Breast epithelium (tissue), 4 donors: ENCODE results near the gene CRIP3. TPM values are rescaled to one million over a fixed set of nuclear protein-coding genes. Genes with fewer than 3 reads are reported as not detected.

ENCODE experiments used
- DNase-seq, 2 donors: peaks; one replicate each; pipeline ENCODE4 v3.0.0-alpha.2; 2019; ENCODE audit warnings: low spot score in 2 of 2
- H3K27ac ChIP-seq, 2 donors: fragments of 200-600 bp; sonication (generic) in 1 of 2; one replicate each; pipeline ENCODE4 v1.5.1; 2016 to 2019; ENCODE audit warnings: mild to moderate bottlenecking in 1 of 2
- H3K27me3 ChIP-seq, 2 donors: fragments of 200-600 bp; sonication (generic) in 1 of 2; one replicate each; pipeline versions ENCODE4 v1.5.1 to v1.6.0; 2017 to 2019; ENCODE audit warnings: control low read depth in 1 of 2, mild to moderate bottlenecking in 1 of 2
- H3K36me3 ChIP-seq: fragments of 200-600 bp; one replicate; pipeline ENCODE4 v1.5.1; 2019
- H3K4me1 ChIP-seq, 2 donors: fragments of 200-600 bp; sonication (generic); one replicate each; pipeline ENCODE4 v1.5.1; 2016 to 2019; ENCODE audit warnings: control low read depth in 1 of 2
- H3K4me3 ChIP-seq, 3 donors: fragments of 200-600 bp; sonication (generic); 1 replicate in 2 of 3; 2 replicates in 1 of 3; pipeline ENCODE4 v1.5.1; 2016 to 2019; ENCODE audit warnings: mild to moderate bottlenecking in 3 of 3, moderate library complexity in 2 of 3
- H3K9me3 ChIP-seq, 2 donors: fragments of 200-600 bp; sonication (generic) in 1 of 2; one replicate each; pipeline ENCODE4 v1.5.1; 2016 to 2019; ENCODE audit warnings: control low read depth in 1 of 2
- POLR2A ChIP-seq: fragments of 450-650 bp; IDR thresholded peaks from one replicate; pipeline ENCODE4 v1.6.1; 2016; ENCODE audit warnings: antibody characterized with exemption, mild to moderate bottlenecking, moderate library complexity
- POLR2AphosphoS5 ChIP-seq, 3 donors: sonication (generic); formaldehyde crosslinking; IDR thresholded peaks; one replicate each; pipeline ENCODE4 v1.6.1; 2017; ENCODE audit warnings: antibody characterized with exemption in 3 of 3
- intact Hi-C: fragments of 100-400 bp; cut with DNase I; formaldehyde crosslinking; loops from one replicate; pipeline ENCODE4 v1.15.1; 2023; ENCODE audit warnings: low total_unique reads
- total RNA-seq, 3 donors: library from RNA; depleted of rRNA; stranded (reverse); fragments of >200 nt; gene quantifications; one replicate each; pipeline ENCODE4 v1.1.0, GENCODE V29; 2016
- TF ChIP-seq, protein P1 (sequence below), 3 donors: fragments of 450-650 bp; IDR thresholded peaks; one replicate each; pipeline ENCODE4 v1.5.1; 2016 to 2017; ENCODE audit warnings: antibody characterized with exemption in 3 of 3, mild to moderate bottlenecking in 3 of 3, moderate library complexity in 3 of 3

Gene CRIP3
- total RNA-seq, 3 donors from 2014 or later = 1.6 to 2.1 (median 1.9) TPM

DNA sequence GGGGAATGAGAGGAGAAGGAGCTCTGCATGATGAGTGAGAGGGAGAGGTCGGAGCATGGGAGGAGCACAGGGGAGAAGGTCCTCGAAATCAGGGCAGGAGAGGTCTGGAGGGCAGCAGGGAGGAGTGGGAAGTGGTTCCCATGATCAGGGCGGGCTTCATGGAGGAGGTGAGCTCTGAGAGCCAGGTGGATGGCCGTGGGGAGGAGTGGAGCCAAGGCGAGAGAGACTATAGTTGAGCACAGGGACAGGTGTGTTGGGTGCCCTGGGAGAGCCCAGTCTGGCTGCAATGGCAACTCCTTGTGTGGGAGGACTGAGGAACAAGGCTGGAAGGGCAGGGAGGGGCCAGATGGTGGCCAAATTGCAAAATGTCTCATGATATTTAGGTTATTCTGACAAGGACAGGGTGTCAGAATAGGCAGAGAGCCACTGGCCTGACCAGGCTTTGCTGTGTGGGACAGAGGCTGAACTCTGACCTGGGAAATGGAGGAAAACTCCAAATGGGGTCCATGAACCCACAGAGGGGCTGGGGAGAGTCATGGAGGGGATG is 44.0 kb downstream of the CRIP3 start:
- DNase-seq = no peak
- no peak overlapping the region for H3K4me3 ChIP-seq
- H3K27ac ChIP-seq = no peak overlapping the region
- TF ChIP-seq POLR2A (no peak), POLR2AphosphoS5 (IDR thresholded peaks at IDR 0.05) (no peak)
- TF ChIP-seq, protein P1, sequence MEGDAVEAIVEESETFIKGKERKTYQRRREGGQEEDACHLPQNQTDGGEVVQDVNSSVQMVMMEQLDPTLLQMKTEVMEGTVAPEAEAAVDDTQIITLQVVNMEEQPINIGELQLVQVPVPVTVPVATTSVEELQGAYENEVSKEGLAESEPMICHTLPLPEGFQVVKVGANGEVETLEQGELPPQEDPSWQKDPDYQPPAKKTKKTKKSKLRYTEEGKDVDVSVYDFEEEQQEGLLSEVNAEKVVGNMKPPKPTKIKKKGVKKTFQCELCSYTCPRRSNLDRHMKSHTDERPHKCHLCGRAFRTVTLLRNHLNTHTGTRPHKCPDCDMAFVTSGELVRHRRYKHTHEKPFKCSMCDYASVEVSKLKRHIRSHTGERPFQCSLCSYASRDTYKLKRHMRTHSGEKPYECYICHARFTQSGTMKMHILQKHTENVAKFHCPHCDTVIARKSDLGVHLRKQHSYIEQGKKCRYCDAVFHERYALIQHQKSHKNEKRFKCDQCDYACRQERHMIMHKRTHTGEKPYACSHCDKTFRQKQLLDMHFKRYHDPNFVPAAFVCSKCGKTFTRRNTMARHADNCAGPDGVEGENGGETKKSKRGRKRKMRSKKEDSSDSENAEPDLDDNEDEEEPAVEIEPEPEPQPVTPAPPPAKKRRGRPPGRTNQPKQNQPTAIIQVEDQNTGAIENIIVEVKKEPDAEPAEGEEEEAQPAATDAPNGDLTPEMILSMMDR (IDR thresholded peaks at IDR 0.05) = no peak
- H3K4me1 ChIP-seq = peaks cover 0 to 5% of the 10 kb centered on the region in 2 donors
- H3K27me3 ChIP-seq = no peaks in the 10 kb centered on the region
- intact Hi-C loops = no loop called here
- H3K36me3 ChIP-seq = no peaks in the 10 kb centered on the region
- no peaks in the 10 kb centered on the region for H3K9me3 ChIP-seq

DNA sequence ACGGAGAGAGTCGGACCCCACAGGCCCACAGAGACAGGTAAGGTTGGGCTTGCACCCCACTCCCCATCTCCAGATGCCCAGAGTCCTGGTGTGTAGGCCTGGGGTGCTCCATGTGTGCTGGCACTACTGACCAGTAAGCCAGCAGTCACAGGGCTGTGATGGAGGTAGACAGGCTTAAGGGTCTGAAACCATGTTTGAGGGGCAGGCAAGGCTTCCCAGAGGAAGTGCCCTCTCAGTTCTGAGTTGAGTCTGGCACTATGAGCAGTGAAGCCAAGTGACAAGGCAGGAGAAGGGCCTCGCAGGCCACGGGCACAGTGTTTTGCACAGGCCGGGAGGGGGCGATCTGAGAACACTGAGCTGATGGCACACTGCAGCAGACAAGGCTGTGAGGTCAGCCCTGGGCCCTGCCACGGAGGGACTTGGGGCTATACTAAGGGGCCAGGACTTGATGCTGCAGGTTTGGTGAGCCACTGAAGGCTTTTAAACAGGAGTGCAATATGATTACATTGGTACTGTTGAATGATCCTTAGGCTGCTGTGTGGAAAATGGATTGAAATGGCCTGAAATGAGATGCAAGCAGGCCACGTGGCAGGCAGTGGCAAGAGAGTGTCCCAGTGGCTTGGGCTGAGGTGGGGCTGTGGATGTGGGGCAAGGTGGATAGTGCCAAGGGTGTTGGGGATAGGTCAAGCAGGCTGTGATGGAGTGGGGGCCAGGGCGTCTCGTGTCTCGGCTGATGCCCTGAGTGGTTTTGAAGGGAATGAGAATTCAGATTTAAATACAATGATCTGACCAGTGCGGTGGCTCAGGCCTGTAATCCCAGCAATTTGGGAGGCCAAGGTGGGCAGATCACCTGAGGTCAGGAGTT is 45.1 kb downstream of the CRIP3 start:
- no peaks in the 10 kb centered on the region for H3K27me3 ChIP-seq
- DNase-seq = peak; percentile 44 to 81
- H3K4me1 ChIP-seq = no peaks in the 10 kb centered on the region
- TF ChIP-seq, protein P1 (IDR thresholded peaks at IDR 0.05) = peak; percentile 13 to 60 (median 48)
- no peak for TF ChIP-seq POLR2A
- H3K36me3 ChIP-seq = no peaks in the 10 kb centered on the region
- H3K9me3 ChIP-seq = no peaks in the 10 kb centered on the region
- H3K27ac ChIP-seq = no peak overlapping the region
- no peak overlapping the region for H3K4me3 ChIP-seq
- intact Hi-C loops = no loop called here

DNA sequence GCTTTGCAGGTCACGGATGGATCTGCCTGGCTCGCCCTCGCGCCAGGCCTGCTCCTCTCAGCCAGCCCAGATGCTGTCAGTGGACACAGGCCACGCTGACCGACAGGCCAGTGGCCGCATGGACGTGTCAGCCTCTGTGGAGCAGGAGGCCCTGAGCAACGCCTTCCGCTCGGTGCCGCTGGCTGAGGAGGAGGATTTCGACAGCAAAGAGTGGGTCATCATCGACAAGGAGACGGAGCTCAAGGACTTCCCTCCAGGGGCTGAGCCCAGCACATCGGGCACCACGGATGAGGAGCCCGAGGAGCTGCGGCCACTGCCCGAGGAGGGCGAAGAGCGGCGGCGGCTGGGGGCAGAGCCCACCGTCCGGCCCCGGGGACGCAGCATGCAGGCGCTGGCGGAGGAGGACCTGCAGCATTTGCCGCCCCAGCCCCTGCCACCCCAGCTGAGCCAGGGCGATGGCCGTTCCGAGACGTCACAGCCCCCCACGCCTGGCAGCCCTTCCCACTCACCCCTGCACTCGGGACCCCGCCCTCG is 45.8 kb downstream of the CRIP3 start:
- Histone ChIP-seq H3K36me3 (no peaks in the 10 kb centered on the region), H3K4me3 (no peak overlapping the region), H3K27me3 (no peaks in the 10 kb centered on the region), H3K9me3 (no peaks in the 10 kb centered on the region), H3K4me1 (no peaks in the 10 kb centered on the region), H3K27ac (no peak overlapping the region)
- intact Hi-C loops = no loop called here
- TF ChIP-seq, protein P1 (IDR thresholded peaks at IDR 0.05) = no peak
- TF ChIP-seq POLR2AphosphoS5 (IDR thresholded peaks at IDR 0.05) = no peak
- TF ChIP-seq POLR2A = no peak
- DNase-seq = no peak

DNA sequence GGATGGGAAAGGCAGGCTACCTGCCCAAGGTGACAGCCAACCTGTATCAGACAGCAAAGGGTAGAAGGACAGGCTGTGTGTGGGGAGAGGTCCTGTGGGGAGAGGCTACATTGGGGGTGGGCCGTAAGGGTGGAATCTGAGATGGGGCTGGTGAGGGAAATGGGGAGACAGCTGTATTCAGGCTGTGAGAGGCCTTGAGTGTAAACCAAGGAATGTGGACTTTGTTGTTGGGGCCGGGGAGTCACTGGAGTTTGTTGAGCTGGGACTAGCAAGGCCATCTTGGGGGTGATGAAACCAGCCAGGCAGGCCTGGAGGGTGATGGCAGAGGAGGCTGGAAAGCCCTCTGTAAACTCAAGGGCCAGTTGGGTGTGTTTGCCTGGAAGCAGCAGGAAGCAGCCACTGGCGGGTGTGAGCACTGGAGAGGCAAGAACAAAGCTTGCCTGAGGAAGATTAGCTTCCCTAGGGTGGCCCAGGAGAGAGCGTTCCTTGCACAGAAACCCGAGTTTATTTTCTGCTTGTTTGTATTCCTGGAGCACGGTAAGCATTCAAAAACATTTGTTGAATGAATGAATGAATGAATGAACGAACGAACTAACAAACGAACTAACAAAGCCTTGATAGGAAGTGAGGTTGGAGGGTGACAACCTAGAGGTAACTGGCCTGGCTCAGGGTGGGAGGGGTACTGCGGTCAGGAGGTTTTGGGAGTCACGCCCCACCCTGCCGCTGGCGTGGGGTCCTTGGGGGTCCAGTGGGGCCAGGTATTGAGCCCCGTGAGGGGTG is 46.4 kb downstream of the CRIP3 start:
- H3K9me3 ChIP-seq = no peaks in the 10 kb centered on the region
- H3K36me3 ChIP-seq = no peaks in the 10 kb centered on the region
- intact Hi-C loops = no loop called here
- no peak for DNase-seq
- H3K4me3 ChIP-seq = no peak overlapping the region
- H3K4me1 ChIP-seq = no peaks in the 10 kb centered on the region
- no peak overlapping the region for H3K27ac ChIP-seq
- TF ChIP-seq POLR2AphosphoS5 (IDR thresholded peaks at IDR 0.05) (no peak), POLR2A (no peak)
- TF ChIP-seq, protein P1 (IDR thresholded peaks at IDR 0.05) = no peak
- no peaks in the 10 kb centered on the region for H3K27me3 ChIP-seq
